Mesothelial cell of epicardium (in vitro differentiated cells): ENCODE data around the gene KLF11. TPM values are rescaled to one million over a fixed set of nuclear protein-coding genes. Genes with fewer than 3 reads are reported as not detected.
"Not testable (repeated sequence)": the region's sequence is repeated elsewhere in the genome, so short reads cannot be mapped to it uniquely, and the experiment has no call there.

ENCODE experiments used
- DNase-seq, 2 experiments: peaks; one replicate each; pipeline ENCODE4 v3.0.0; 2021; ENCODE audit warnings: low spot score in 2 of 2; ENCODE audit not compliant: unreplicated experiment in 2 of 2
- H3K27ac Mint-ChIP-seq: 2 replicates; pipeline ENCODE4 v1.8.0; 2021; ENCODE audit warnings: mixed read lengths
- H3K27me3 Mint-ChIP-seq: 2 replicates; pipeline ENCODE4 v1.8.0; 2021; ENCODE audit warnings: low read depth, mixed read lengths
- H3K36me3 Mint-ChIP-seq: 2 replicates; pipeline ENCODE4 v1.8.0; 2021; ENCODE audit warnings: mixed read lengths
- H3K4me1 Mint-ChIP-seq: 2 replicates; pipeline ENCODE4 v1.8.0; 2021; ENCODE audit warnings: mixed read lengths
- H3K4me3 Mint-ChIP-seq: 2 replicates; pipeline ENCODE4 v1.8.0; 2021; ENCODE audit warnings: mild to moderate bottlenecking, moderate library complexity, mixed read lengths
- H3K9me3 Mint-ChIP-seq: 2 replicates; pipeline ENCODE4 v1.8.0; 2021; ENCODE audit warnings: mixed read lengths
- total RNA-seq: library from RNA; stranded (reverse); gene quantifications from 3 replicates; pipeline ENCODE4 v1.2.1, GENCODE V29; 2021
- TF ChIP-seq, protein P1 (sequence below): fragments of 200-600 bp; sonication (generic); IDR thresholded peaks from one replicate; pipeline ENCODE4 v1.5.0; 2021; ENCODE audit warnings: antibody characterized with exemption; ENCODE audit not compliant: unreplicated experiment

Gene KLF11
- total RNA-seq, 1 donor from 2014 or later, result 15.8 TPM

DNA sequence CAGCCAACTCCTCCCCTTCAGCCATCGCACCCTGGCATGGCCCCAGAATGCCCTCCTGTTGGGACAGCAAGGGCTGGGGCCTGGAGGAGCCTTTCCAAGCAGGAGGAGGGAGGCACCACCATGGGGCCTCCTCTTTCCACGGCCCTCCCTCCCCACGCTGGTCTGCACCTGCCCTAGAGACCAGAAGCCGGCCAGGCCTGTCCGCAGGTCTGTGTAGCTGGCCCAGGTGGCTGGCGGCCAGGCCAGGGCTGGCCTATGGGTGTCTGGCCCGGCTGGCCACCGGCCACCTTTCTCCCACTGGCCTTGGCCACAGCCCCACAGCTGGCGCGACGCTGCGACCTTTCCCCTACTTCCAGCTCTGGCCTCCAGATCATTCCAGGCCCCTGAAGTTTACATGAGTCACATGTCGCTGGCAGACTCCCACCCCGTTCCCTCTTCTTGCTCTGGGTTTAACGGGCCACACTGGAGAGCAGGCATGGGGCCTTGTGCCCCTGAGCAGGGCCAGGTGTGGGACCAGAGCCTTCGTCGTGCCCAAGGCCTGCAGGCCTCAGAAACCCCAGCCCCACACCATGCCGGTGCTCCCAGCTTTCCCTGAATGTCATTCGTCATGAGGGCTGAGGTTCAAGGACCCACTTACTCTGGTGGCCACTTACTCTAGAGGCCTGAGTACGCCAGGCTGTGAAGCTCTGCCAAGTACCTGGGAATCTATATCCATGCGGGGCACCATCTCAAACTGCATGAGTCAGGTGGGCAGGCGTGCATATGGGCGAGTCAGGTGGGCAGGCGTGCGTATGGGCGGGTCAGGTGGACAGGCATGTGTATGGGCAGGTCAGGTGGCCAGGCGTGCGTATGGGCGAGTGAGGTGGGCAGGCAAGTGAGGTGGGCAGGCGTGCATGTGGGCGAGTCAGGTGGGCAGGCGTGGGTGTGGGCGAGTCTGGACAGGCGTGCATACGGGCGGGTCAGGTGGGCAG, 33.3 kb upstream of the KLF11 start:
- DNase-seq, result no peak
- TF ChIP-seq, protein P1, sequence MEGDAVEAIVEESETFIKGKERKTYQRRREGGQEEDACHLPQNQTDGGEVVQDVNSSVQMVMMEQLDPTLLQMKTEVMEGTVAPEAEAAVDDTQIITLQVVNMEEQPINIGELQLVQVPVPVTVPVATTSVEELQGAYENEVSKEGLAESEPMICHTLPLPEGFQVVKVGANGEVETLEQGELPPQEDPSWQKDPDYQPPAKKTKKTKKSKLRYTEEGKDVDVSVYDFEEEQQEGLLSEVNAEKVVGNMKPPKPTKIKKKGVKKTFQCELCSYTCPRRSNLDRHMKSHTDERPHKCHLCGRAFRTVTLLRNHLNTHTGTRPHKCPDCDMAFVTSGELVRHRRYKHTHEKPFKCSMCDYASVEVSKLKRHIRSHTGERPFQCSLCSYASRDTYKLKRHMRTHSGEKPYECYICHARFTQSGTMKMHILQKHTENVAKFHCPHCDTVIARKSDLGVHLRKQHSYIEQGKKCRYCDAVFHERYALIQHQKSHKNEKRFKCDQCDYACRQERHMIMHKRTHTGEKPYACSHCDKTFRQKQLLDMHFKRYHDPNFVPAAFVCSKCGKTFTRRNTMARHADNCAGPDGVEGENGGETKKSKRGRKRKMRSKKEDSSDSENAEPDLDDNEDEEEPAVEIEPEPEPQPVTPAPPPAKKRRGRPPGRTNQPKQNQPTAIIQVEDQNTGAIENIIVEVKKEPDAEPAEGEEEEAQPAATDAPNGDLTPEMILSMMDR, result no peak
- no peaks in the 10 kb centered on the region for H3K27me3 Mint-ChIP-seq
- H3K4me1 Mint-ChIP-seq, result peaks cover 14% of the 10 kb centered on the region
- H3K4me3 Mint-ChIP-seq, result no peak overlapping the region
- H3K27ac Mint-ChIP-seq, result no peak overlapping the region
- no peaks in the 10 kb centered on the region for H3K9me3 Mint-ChIP-seq
- H3K36me3 Mint-ChIP-seq, result no peaks in the 10 kb centered on the region

DNA sequence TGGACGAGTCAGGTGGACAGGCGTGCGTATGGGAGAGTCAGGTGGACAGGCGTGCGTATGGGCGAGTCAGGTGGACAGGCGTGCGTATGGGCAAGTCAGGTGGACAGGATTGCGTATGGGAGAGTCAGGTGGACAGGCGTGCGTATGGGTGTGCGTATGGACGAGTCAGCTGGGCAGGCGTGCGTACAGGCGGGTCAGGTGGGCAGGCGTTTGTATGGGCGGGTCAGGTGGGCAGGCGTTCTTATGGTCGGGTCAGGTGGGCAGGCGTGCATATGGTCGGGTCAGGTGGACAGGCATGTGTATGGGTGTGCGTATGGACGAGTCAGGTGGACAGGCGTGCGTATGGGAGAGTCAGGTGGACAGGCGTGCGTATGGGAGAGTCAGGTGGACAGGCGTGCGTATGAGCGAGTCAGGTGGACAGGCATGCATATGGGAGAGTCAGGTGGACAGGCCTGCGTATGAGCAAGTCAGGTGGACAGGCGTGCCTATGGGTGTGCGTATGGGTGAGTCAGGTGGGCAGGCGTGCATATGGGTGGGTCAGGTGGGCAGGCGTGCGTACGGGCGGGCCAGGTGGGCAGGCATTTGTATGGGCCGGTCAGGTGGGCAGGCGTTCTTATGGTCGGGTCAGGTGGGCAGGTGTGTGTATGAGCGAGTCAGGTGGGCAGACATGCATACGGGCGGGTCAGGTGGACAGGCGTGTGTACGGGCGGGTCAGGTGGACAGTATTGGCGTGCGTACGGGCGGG, 32.3 kb upstream of the KLF11 start:
- not testable (repeated sequence) for H3K4me3 Mint-ChIP-seq, H3K9me3 Mint-ChIP-seq, H3K27ac Mint-ChIP-seq, DNase-seq, H3K27me3 Mint-ChIP-seq, H3K36me3 Mint-ChIP-seq
- H3K4me1 Mint-ChIP-seq, result peaks cover 14% of the 10 kb centered on the region

DNA sequence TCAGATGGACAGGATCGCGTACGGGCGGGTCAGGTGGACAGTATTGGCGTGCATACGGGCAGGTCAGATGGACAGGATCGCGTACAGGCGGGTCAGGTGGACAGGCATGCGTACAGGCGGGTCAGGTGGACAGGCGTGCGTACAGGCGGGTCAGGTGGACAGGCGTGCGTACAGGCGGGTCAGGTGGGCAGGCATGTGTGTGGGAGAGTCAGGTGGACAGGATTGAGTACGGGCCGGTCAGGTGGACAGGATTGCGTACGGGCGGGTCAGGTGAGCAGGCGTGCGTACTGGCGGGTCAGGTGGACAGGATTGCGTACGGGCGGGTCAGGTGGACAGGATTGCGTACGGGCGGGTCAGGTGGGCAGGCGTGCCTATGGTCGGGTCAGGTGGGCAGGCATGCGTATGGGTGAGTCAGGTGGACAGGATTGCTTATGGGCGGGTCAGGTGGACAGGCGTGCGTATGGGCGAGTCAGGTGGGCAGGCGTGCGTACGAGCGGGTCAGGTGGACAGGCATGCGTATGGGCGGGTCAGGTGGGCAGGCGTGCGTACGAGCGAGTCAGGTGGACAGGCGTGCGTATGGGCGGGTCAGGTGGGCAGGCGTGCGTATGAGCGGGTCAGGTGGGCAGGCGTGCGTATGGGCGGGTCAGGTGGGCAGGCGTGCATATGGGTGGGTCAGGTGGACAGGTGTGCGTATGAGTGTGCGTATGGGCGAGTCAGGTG, 31.6 kb upstream of the KLF11 start:
- H3K27me3 Mint-ChIP-seq, H3K9me3 Mint-ChIP-seq, DNase-seq, H3K27ac Mint-ChIP-seq, H3K36me3 Mint-ChIP-seq, H3K4me3 Mint-ChIP-seq: not testable (repeated sequence)
- peaks cover 14% of the 10 kb centered on the region for H3K4me1 Mint-ChIP-seq

DNA sequence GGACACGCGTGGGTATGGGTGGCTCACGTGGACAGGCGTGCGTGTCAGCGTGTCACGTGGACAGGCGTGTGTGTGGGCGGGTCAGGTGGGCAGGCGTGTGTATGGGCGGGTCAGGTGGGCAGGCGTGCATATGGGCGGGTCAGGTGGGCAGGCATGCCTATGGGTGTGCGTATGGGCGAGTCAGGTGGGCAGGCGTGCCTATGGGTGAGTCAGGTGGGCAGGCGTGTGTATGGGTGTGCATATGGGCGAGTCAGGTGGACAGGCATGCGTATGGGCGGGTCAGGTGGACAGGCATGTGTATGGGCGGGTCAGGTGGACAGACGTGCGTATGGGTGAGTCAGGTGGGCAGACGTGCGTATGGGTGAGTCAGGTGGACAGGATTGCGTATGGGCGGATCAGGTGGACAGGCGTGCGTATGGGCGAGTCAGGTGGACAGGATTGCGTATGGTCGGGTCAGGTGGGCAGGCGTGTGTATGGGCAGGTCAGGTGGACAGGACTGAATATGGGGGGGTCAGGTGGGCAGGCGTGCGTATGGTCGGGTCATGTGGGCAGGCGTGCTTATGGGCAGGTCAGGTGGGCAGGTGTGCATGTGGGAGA, 30.9 kb upstream of the KLF11 start:
- not testable (repeated sequence) for H3K9me3 Mint-ChIP-seq, H3K27ac Mint-ChIP-seq, DNase-seq, H3K36me3 Mint-ChIP-seq, H3K27me3 Mint-ChIP-seq, H3K4me3 Mint-ChIP-seq
- H3K4me1 Mint-ChIP-seq, result peaks cover 13% of the 10 kb centered on the region

DNA sequence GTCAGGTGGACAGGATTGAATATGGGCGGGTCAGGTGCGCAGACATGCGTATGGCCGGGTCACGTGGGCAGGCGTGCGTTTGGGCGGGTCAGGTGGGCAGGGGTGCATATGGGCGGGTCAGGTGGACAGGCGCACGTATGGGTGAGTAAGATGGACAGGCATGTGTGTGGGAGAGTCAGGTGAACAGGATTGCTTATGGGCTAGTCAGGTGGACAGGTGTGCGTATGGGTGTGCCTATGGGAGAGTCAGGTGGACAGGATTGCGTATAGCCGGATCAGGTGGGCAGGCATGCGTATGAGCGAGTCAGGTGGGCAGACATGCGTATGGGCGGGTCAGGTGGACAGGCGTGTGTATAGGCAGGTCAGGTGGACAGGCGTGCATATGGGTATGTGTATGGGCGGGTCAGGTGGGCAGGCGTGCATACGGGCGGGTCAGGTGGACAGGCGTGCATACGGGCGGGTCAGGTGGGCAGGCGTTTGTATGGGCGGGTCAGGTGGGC, 30.3 kb upstream of the KLF11 start:
- Mint-ChIP-seq H3K4me3 (no peak overlapping the region), H3K9me3 (peaks cover 4% of the 10 kb centered on the region), H3K27me3 (peaks cover 2% of the 10 kb centered on the region), H3K36me3 (no peaks in the 10 kb centered on the region), H3K27ac (no peak overlapping the region), H3K4me1 (peaks cover 7% of the 10 kb centered on the region)
- DNase-seq, result no peak
- TF ChIP-seq, protein P1, result no peak

DNA sequence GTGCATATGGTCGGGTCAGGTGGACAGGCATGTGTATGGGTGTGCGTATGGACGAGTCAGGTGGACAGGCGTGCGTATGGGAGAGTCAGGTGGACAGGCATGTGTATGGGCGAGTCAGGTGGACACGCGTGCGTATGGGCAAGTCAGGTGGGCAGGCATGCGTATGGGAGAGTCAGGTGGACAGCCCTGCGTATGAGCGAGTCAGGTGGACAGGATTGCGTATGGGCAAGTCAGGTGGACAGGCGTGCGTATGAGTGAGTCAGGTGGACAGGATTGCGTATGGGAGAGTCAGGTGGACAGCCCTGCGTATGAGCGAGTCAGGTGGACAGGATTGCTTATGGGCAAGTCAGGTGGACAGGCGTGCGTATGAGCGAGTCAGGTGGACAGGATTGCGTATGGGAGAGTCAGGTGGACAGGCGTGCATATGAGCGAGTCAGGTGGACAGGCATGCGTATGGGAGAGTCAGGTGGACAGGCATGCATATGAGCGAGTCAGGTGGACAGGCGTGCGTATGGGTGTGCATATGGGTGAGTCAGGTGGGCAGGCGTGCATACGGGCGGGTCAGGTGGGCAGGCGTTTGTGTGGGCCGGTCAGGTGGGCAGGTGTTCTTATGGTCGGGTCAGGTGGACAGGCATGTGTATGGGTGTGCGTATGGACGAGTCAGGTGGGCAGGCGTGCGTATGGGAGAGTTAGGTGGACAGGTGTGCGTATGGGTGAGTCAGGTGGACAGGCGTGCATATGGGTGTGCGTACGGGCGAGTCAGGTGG, 29.5 kb upstream of the KLF11 start:
- not testable (repeated sequence) for DNase-seq, H3K27ac Mint-ChIP-seq, H3K9me3 Mint-ChIP-seq, H3K4me1 Mint-ChIP-seq, H3K27me3 Mint-ChIP-seq, H3K36me3 Mint-ChIP-seq, H3K4me3 Mint-ChIP-seq
